H1 (cell line): ENCODE data around the gene GTSF1L. TPM values are rescaled to one million over a fixed set of nuclear protein-coding genes. Genes with fewer than 3 reads are reported as not detected.

Source experiments
- KDM1A ChIP-seq: fragments of 200-600, 300-600 bp; sonication (generic); IDR thresholded peaks from 2 replicates; pipeline ENCODE4 v1.7.1; 2016; ENCODE audit warnings: mild to moderate bottlenecking, low read length, borderline replicate concordance
- NANOG ChIP-seq: IDR thresholded peaks from 2 replicates; pipeline ENCODE4 v1.6.1; 2011; ENCODE audit warnings: low read length, low read depth, mild to moderate bottlenecking, inconsistent platforms; ENCODE audit not compliant: insufficient read depth, poor library complexity, severe bottlenecking
- SAP30 ChIP-seq: fragments of 300-600 bp; sonication (generic); IDR thresholded peaks from 2 replicates; pipeline ENCODE4 v1.7.1; 2012; ENCODE audit warnings: low read length, moderate library complexity, mild to moderate bottlenecking, inconsistent platforms; ENCODE audit not compliant: insufficient read depth, insufficient replicate concordance
- TAF7 ChIP-seq: optimal IDR thresholded peaks from 2 replicates; pipeline ENCODE3; 2011; ENCODE audit warnings: low read depth, mild to moderate bottlenecking, inconsistent platforms, low read length, moderate library complexity, borderline replicate concordance
- polyA plus RNA-seq, 7 experiments: library from polyadenylated mRNA; depleted of rRNA in 3 of 7; stranded (reverse) in 5 of 7; unstranded in 2 of 7; fragments of >200 nt in 5 of 7; fragments of 200-250 nt in 2 of 7; gene quantifications; 1 replicate in 5 of 7; 2 replicates in 1 of 7; 4 replicates in 1 of 7; pipeline versions ENCODE4 v1.2.1 to v1.2.3, GENCODE V29; 2011 to 2013; ENCODE audit warnings: missing spikeins in 2 of 7, mixed read lengths in 2 of 7
- total RNA-seq: library from RNA; stranded (reverse); fragmentation: NEBNext Ultra II Directional; extraction: Animal tissue kit (Norgen Biotek cat#: 25700); gene quantifications from 2 replicates; pipeline ENCODE4 v1.2.1, GENCODE V29; 2021

The GTSF1L gene
- total and polyA plus RNA-seq, 2 of the 8 experiments (the other 6 are each of a cell fraction or from before 2014, with no cell fraction given): not detected

DNA sequence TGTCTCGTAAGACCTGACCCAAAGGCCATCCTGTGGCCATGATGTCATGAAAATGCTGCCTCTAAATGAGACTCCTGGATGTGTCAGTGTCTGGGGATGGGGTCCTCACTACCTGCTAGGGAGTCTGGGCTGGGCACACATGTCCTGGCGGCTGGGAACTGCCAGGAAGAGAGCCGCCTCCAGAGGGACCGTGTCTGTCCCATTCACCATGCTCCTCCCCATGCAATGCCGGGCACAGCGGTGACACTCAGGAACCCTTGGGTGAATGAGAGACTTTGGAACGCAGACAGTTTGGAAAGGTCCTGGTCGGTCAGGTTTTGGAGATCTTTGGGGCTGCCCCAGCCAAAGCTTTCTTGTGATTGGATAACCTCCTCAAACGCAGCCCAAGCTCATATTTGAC lies 40.1 kb upstream of the GTSF1L start (continued):
- TF ChIP-seq SAP30: no peak
- no peak for TF ChIP-seq NANOG
- no peak for TF ChIP-seq TAF7
- TF ChIP-seq KDM1A: no peak
